Fibroblast of the conjunctiva (primary cell): ENCODE results near the gene KCNAB1.

Experiments used
- DNase-seq: peaks from one replicate; pipeline ENCODE4 v3.0.0-alpha.2; 2010; ENCODE audit warnings: low read depth

Gene KCNAB1

DNA sequence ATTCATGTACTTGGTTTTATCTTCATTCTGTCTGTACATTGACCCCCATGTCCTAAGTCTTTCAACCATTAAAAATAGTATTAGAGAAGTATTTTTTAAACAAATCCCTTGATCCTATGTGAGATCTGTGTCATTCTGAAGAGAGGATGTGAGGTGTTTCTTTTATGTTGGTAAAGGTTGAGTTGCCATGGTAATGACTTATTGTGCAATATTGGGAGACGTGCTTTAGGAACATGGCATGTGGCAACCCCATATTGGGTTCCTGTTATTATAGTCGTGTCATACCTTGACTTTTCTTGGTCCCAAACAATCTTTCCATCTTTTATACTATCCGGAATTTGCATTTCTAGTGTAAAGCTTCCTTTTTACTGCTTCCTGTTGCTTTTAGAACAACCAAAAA is 203.1 kb downstream of the KCNAB1 start:
- DNase-seq: no peak

DNA sequence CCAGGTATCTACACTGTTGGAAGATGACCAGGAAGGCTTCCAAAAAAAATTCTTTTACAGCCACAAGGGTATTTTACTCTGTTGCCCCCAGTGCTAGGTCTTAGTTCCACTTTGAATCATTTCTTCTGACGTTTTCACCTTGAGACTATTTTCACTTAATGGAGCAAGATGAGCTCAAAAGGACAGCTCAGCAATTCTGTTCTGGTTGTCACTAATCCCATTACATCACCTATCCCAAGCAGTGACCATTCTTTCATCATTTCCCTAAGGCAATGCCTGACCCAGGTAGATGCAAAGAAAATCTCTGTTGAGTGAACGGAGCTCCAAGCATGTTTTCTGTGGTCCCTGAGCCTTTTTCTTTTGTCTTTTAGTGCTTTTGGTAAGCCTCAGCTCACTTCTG is 210.0 kb downstream of the KCNAB1 start:
- DNase-seq: no peak

DNA sequence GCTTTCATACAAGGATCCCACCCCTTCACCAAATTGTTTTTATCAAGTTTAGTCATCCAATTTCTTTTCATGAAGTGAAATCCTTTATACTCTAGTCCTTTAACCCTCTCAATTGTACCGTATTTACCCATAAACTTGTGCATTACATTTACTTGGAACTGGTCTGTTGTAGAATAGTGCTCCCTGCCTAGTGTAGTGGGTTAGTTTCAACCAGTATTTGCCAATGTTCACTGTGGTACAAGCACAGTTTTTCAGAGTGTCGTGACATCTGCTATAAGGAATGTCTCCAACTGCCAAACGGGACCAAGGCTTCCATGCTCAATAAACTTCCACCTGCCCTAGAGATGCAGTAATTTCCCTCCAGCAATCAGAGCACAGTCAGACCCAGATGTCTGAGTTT is 211.9 kb downstream of the KCNAB1 start:
- DNase-seq: no peak

DNA sequence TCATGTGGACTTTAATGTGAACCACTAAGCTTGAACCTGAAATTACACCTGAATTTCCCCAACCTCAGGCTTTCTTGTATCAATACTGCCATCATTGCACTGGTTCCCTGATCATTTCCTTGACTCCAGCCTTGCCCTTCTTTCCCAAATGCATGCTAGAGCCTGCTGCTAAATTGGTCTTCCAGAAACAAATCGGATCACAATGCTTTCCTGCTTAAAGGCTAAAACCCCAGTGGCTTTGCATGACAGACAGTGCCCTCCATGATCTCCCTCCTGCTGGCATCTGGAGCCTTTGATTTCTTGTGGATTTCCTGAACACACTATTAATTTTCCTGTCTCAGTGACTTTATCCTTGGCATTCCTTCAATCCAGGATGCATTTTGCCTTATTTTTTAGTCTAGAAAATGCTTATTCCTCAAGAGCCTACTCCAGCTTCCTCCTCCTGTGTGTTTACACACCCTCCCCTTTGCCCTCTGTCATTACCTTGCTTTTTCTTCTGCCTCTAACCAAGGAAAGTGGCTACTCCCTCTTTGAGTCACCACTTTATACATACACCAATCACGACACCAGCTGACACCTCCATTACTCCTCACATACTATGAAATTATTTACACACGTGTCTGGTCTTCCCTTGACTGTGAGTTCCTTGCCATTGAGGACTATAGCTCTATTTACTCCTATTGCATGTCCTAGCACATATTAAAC is 214.6 kb downstream of the KCNAB1 start:
- DNase-seq: no peak

DNA sequence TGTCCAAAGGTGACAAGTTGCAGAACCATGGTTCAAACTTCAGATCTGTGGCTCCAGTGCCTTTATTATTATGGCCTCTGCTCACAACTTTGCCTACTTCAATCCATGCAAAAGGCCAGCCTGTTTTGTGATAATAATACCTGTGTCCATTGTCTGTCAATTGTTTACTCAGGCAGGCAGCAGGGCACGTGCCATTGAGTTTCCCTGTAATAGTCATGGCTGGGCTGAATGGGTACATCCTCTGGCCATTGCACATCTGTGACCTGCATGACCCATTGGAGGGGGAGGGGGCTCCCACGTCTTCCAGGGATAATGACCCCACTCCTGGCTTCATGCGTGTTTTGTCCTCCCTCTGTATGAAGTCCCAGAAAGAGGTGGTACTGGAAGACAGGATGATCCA is 219.1 kb downstream of the KCNAB1 start:
- DNase-seq: no peak

DNA sequence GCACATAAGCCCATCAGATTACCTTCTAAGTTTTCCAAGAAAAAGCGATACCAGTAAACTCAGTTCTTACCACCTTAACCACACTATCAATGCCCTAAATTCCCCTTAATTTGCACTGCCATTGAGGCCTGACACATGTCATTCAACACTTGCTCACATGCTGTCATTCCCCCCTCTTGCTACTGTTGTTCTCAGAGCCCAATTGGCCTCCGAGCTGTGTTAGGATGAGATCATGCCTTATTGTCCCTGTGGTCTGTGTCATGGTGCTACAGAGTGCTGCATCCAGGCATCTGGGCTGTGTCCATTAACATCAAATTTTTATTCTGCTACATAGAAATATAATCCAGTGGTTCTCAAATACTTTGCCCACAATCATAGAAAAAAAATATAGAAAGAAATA is 221.0 kb downstream of the KCNAB1 start:
- DNase-seq: no peak

DNA sequence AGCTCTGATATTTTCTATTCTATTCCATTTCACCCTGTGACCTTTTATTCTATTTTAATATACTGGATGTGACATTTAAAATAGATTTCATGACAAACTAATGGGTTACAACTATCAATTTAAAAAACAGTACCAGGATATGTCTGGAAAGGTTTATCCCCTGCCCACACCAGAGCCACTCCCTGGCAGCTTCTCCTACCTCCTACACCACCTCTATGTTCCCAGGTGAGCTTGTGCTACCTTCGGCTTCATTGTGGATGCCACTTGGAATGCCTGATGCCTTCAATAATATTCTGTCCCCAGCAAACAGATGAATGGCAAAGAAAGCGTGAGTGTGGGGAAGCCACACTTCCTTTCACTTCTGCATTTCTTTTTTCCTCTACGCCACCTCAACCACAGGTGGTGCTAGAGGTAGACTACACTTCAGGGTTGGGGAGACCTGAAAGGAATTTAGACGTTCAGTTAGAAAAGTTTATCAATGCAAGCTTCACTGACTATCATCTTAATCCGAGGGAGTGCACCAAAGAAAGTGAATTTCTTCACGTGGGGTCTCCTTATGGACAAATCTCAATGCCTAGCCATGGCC is 221.5 kb downstream of the KCNAB1 start:
- DNase-seq: no peak

DNA sequence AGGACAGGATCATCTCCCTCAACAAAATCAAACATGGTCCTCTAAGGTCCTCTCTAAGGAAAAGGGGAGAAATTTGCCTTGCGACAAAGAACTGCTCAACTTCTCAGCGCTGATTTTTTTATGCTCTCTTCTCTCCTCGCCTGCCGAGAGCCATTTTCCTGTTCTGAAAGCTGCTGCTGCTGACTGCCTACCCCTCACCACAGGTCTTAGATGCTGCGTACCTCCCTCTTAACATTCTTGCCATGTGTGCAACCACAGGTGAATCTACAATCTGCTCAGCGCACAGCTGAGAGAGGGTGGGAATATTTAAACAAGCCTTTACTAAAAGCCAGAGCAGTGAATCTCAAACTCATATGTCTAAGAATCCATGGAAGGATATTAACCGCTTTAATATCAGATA is 223.8 kb downstream of the KCNAB1 start:
- no peak for DNase-seq

DNA sequence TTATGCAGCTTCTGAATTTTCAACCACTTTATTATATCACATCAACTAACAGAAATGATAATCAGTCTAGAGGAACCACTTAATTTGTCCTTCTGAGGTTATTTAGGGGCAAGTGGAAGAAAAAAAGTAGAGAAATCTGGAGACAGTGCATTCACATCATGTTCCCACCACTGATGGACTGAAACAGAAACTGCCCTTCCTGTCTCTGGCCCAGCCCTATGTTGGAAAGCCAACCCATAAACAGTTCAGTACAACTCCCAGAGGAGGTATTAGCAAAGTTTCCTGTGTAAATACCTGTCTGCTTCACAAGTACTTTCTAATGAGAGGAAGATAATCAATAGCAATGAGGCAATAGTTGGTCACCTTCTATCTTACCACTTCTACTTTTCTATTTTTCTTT is 228.7 kb downstream of the KCNAB1 start:
- no peak for DNase-seq

DNA sequence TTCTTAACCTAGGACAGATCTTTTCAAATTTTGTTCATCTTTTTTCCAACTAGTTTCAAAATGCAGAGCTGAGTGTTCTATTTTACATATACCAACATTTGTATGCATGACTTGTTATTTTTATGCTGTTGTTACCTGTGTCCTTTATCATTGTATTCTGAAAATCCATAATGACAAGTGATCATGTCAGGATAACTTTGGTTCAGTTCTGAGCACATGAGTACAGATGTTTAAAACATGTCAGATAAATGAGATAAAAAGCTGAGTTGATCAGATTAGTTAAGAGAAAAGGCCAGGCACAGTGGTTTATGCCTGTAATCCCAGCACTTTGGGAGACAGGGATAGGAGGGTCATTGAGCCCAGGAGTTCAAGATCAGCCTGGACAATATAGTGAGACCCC is 229.6 kb downstream of the KCNAB1 start:
- no peak for DNase-seq

DNA sequence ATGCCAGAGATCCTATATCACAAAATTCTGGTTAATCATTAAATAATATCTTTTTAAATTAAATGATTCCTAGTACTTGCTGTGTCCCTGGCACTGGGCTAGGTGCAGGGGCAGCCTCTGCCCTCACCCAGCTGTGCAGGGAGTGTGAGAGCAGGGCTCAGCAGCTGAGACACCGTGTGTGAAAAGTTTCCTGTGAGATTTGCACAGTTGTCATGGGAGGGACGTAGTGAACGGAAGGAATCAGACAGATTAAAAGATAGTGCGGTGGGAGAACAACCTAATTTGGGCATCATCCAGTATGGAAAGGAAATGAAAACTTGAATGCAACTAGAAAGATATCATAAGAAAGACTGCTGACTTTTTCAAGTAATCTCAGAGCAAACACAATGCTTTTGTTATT is 230.4 kb downstream of the KCNAB1 start:
- DNase-seq: no peak

DNA sequence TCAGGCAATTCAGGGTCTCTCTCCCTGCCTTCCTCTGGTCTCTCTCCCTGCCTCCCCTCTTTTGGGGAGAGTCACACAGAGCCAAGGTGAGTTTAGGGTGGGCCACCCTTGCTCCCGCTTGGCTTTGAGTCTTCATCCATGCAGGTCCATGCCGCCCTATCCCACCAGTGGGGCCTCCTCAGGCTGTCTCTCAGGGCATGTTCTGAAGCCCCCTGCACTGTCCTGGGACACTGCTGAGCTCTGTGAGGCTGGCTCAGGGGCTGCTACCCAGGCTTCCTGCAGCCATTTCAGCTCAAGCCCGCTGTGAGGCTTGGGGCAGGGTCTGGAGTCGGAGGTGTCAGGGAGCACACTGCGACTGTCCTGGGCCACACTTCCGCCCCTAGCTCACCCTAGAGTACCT is 231.4 kb downstream of the KCNAB1 start:
- no peak for DNase-seq

DNA sequence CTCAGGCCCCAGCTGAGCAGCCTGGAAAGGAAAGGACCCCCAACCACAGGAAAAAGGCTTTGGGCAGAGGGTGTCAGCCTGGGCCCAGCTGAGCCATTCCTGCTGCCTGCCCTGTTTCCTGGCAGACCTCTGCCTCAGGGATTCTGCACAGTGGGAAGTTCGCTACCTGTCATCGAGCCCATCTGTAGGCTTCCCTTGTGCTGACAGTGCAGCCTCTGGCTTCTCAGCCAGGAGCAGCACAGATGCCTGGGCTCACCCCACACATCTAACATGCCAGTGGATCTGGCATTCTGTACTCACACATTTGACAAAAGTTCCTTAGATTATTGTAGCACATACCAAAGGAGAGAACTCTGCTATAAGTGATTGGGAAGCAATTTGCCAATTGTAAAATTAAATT is 232.3 kb downstream of the KCNAB1 start:
- no peak for DNase-seq

DNA sequence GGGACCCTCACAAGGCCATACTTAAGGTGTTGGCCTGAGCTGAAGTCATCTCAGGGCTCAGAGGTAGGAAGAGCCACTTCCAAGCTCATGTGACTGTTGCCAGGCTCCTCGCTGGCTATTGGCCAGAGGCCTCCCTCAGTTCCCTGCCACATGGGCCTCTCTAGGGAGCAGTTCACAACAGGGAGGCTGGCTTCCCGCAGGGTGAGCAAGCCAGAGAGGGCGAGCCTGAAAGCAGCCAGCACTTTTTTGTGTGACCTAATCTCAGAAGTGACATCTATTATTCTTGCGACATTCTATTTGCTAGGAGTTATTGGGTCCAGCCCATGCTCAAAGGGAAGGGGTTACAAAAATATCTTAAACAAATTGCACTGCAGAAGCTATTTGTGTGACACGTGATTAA is 233.2 kb downstream of the KCNAB1 start:
- DNase-seq: no peak

DNA sequence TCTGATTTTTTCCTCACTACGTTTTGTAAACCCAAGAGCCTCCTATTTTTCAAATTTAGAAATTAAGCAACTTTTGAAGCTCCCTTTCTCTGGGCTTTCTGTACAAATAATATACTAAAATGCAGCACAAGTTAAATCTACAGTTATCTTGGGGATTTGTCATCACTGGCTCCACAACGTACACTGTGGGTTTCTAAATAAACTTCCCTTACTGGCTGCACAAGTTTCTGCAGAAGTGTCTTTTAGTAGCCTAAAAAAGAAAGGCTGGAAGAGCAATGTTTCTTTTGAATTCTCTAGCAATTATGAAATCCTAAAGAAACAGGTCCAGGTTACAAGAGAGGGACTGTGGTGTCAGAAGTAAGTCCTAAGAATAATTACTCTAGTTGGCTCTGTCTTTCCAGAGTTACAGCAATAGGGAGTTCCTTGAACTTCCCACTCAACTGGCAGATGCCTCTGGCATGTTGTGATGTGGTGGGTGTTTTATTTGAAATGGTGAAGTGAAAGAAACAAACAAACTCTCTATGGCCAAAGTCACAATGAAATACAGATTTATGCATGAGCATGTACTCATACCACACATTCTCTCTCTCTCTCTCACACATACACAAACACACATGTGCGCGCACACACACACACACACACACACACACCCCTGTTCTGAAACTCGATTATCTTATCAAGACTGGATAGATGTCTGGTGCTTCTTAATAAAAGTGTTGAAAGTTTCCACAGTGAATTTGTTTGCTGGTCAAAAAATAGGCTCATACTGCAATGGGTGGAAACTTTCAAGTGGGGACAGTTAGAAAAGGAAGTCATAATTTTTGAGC is 236.4 kb downstream of the KCNAB1 start:
- no peak for DNase-seq

DNA sequence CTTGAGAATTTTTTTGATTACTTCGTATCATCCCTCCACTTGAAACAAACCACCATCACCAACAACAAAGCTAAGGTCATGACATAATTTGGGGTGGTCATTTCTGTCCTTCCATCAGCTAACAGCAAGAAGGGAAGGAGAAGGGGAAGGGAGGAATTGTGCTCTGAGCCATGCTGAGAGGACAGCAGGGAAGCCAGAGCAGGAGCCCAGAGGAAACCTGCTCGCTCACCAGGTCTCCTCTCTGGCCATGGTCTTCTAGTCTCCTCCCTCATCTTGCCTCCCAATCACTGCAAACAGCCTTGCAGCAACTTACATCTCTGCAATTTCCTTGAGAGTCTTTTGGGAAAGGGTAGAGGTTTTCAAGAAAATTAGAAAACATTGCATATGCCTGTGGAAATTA is 237.9 kb downstream of the KCNAB1 start:
- no peak for DNase-seq

DNA sequence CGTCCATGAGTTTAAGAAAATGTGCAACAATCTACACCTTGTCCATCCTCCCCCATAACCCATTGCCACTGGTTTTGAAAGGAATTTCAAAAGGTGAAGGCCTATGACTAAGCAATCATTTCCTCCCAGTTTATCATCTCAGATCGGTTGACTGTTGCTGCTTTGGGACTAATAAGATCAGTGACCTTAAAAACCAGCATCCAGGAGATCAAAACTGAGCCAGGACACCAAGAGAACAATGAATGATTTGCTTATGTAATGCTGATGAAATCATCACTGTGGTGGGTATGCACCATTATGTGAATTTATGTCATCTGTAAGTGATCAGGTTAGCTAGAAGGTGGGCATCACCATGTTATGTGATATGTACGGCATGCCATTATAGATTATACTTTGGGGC is 239.0 kb downstream of the KCNAB1 start:
- no peak for DNase-seq

DNA sequence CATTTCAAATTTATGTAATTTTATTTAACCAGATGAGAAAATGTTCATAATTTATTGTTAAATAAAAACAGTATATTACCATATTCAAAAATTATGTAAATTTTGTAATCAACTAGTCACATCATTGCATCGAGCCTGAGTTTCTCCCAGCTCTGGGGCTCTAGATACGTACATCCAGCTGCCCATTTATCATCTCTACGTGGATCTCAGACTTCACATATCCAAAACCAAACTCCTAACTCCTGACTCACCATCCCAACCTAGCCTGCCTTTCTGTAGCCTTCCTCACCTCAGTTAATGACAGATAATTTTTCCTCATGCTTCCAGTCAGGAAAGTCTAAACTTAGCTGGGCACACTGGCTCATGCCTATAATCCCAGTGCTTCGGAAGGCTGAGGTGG is 239.7 kb downstream of the KCNAB1 start:
- DNase-seq: no peak

DNA sequence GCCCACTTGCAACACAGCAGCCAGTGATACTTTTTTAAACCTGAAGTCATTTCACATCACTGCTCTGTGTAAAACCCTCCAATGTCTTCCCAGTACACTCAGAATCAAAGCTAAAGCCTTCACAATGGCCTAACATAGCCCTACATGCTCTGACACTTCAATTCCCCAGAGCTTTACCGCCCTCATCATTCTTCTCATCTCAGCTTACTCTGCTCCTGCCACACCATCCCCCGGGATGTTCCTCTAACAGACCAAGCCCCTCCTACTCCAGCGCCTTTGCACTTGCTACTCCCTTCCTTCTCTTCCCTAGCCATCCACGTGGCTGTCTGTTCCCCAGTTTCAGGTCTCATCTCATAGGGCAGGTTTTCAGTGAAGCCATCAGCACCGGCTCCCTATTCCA is 240.6 kb downstream of the KCNAB1 start:
- DNase-seq: no peak

DNA sequence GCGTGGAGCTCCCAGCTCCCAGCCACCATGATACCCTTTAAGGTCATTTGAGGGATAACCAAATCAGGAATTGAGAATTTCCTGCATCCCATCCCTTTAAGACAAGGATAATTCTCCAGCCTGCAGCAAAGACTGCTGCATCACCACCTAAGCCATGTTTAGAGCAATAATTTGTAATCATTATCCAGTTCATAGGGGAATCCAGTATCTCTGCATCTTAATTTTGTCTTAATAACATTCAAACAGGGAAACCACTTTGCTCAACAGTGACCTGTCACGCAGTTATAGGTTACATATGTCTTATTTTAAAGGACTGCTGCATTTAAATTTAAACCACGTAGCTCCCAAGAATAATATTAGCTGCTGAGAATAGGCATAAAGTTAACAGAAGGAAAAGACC is 246.2 kb downstream of the KCNAB1 start:
- no peak for DNase-seq

DNA sequence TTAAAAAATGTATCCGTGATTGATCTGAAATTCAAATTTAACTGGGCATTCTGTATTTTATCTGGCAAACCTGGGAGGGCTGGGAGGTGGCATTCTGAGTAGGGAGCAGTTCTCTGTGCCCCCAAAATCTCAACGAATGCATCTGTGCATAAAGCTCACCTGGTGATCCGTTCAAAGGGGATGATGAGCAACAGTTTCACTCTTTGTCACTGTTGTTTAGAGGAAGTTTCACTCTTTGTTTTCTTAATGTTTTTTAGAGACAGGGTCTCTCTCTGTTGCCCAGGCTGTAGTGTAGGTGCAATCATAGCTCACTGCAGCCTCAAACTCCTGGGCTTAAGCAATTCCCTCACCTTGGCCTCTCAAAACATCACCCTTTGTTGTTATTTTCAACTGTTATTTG is 247.8 kb downstream of the KCNAB1 start:
- no peak for DNase-seq

DNA sequence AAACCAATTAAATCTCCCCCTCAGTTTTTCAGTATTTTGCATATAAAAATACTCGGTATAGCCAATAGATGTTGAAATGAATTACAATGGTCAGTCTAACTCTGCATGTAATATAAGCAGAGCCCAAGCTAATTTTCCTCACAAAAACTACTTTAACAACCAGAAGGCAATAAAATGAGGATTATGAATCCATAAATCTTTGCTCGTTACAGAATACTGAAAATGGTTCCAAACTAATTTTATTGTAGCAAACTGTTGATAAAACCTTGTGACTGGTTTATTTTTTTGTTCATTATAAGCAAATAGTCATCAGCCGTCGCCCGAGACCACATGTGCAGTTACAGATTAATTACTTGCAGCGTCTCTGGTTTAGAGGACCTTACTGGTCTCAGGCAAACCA is 251.3 kb downstream of the KCNAB1 start:
- no peak for DNase-seq

DNA sequence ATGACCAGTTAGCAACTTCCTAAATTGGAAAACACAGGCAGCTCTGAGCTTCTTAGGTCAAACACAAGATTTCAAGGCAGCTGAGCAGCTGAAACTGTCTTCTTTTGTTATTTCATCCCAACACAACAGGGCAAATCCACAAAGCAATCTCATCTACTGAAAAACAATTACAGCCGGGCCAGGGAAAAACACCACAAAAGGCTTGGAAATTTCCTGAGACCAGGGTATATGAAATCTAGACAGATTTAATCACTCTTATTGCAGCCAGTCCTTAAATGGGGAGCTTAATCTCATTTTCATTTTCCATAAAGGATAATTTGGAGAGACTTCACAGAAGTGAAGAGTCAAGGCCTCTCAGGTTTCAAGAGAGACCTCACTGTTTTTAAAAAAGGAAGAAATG is 252.7 kb downstream of the KCNAB1 start:
- DNase-seq: no peak

DNA sequence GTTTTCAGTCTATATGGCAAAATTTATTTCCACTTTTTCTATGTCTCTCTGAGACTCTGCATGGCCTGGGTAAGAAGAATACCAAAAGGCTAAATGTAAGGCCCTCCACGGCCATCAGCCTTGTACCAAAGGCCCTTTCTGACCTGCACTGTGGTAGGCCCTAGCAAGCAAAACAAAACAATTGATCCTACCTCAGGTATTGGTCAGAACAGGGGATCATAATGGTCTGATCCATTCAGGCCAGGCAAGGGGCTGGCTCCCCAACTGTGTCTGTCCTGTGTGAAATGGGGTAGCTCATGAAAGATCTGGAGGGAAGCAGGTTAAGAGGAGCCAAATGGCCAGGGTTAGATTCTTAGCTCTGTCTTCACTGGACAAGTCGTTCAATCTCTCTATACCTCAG is 253.3 kb downstream of the KCNAB1 start:
- no peak for DNase-seq
